ENCODE measurements around the gene TCIRG1.

- TF ChIP-seq, protein P1, sequence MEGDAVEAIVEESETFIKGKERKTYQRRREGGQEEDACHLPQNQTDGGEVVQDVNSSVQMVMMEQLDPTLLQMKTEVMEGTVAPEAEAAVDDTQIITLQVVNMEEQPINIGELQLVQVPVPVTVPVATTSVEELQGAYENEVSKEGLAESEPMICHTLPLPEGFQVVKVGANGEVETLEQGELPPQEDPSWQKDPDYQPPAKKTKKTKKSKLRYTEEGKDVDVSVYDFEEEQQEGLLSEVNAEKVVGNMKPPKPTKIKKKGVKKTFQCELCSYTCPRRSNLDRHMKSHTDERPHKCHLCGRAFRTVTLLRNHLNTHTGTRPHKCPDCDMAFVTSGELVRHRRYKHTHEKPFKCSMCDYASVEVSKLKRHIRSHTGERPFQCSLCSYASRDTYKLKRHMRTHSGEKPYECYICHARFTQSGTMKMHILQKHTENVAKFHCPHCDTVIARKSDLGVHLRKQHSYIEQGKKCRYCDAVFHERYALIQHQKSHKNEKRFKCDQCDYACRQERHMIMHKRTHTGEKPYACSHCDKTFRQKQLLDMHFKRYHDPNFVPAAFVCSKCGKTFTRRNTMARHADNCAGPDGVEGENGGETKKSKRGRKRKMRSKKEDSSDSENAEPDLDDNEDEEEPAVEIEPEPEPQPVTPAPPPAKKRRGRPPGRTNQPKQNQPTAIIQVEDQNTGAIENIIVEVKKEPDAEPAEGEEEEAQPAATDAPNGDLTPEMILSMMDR (conservative IDR thresholded peaks at IDR 0.05; ENCODE audit: low read depth, low read length): no peak
- TF ChIP-seq EZH2 (IDR thresholded peaks at IDR 0.05; ENCODE audit: low read length, unreplicated experiment): no peak
- TF ChIP-seq EZH2phosphoT487 (IDR thresholded peaks at IDR 0.05; ENCODE audit: borderline replicate concordance, low read length): no peak
These were observed 32.1 kb upstream of the TCIRG1 start for GRCh38 chr11:68006606-68007166.

Measured in PC-3 (cell line).